GM20431 (cell line): ENCODE data around the gene GLYATL3.

ENCODE experiments used
- in situ Hi-C: fragments of 300-500 bp; cut with MseI, MboI; formaldehyde crosslinking; loops from one replicate; pipeline ENCODE4 v1.15.0; 2020; ENCODE audit warnings: low sequenced_read_pairs; ENCODE audit not compliant: unreplicated experiment

GLYATL3 gene

DNA sequence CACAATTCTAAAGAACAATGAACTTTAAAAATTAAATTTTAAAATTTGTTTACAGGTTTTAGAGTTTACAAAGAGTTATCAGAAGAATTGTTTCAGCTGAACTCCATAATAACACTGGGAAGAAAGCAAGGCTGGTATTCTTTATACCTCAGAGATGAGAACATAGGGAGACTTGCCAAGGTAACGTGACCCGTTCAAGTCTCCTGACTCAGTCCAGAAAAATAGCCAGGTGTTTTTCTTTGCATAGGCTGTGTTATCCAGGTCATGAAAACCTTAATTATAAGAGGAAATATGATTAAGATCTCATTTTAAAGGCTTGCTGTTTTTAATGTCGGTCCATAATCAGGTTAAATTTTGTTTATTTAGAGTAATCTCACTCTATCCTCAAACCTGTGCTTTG, 42.2 kb downstream of the GLYATL3 start:
- in situ Hi-C loops: no loop called here

DNA sequence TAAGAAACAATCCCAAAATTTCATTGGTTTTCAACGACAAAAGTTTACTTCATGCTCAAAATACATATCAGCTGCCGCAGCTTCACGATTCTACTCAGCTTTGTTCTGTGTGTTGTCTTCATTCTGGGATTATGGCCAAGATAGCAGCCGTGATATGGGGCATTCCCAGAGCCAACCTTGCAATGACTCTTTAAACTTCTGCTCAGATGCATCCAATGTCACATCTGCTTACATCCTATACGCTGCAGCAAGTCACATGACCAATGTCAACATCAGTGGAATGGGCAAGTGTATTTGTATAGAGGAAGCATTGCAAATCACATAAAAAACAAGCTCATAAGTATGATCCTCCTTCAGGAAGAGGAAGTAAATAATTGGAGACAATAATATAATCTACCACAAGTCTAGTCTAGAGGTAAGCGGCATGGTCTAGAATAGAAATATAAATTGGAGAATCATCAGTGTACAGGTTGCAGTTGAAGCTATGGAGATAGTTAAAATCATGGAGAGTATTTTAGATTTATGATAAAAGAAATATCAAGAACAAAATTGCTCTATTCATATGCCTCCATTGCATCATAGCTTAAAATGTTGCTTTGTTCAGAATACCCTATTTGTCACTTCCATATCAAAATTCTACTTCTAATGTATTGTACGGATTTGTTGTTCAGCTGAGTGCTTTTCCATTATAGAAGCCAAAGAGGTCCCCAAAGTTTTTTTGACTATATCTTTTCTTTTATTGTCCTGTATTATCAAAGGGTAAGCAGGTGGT, 43.5 kb downstream of the GLYATL3 start:
- in situ Hi-C loops: no loop called here

DNA sequence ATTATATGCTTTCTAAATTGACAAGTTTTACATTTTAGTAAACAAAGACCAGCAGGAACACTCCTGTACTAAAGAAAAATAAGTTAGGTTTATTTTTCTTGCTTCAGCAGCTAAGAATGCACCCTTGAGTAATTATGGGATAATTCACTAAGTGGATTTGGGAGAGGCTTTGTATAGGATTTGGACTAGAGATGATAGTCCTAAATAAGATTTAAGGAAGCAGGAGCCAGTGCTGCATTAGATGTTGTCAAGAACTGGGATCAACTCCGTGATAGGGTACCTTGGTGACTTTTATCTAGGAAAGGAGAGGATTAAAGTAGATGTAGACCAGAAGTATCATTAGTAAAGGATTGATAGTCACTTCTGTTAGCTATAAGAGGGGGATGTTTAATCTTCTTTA, 46.6 kb downstream of the GLYATL3 start:
- in situ Hi-C loops: no loop called here

DNA sequence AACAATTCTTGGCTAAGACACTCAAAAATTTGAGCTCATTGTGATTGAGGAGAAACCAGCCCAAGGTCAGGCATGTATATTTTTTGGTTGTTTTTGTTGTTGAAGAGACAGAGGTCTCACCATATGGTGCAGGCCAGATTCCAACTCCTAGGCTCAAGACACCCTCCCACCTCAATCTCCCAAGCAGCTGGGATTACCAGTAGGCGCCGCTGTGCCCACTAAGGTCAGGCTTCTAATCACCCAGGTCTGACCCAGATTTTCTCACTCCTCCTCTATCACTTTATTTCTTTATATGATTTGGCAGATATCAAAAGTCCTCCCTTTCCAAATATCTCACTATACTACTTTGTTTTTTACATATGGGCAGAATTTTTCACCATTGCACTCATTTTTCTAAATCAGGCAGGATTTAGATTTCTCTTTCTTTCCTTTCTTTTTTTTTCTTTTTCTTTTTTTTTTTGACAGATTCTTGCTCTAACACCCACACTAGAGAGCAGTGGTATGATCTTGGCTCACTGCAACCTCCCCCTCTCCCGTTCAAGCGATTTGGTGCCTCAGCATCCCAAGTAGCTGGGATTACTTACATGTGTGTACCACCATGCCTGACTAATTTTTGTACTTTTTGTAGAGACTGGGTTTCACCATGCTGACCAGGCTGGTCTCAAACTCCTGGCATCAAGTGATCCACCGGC, 49.0 kb downstream of the GLYATL3 start:
- in situ Hi-C loops: no loop called here

DNA sequence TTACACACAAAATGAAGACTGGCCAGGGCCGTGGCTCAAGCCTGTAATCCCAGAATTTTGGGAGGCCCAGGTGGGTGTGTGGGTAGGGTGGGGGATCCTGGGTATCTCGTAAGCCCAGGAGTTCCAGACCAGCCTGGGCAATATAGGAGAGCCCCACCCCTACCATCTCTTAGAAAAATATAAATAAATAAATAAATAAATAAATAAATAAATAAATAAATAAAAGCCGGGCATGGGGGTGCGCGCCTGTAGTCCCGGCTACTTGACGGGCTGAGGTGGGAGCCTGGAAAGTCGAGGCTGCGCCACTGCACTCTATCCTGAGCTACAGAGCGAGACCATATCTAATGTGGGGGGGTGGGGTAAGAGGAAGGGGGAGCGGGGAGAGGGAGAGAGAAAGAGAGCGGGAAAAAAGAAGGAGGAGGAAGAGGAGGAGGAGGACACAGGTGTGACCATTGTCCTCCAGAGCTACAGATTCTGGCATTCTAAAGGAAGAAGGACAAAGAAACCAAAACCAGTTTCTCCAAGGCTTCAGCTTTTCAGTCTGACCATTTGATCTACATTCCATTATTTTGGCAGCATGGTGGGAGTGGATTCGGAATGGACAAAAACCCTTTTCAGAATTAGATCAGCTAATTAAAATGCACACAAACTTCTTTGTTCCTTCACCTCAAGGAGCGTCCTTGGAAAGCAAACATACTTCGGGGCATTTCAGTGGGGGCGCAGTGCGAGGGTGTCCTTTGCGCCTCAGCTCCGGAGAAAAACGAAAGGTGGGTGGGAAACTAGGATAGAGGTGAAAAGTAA, 50.2 kb downstream of the GLYATL3 start:
- in situ Hi-C loops: no loop called here

DNA sequence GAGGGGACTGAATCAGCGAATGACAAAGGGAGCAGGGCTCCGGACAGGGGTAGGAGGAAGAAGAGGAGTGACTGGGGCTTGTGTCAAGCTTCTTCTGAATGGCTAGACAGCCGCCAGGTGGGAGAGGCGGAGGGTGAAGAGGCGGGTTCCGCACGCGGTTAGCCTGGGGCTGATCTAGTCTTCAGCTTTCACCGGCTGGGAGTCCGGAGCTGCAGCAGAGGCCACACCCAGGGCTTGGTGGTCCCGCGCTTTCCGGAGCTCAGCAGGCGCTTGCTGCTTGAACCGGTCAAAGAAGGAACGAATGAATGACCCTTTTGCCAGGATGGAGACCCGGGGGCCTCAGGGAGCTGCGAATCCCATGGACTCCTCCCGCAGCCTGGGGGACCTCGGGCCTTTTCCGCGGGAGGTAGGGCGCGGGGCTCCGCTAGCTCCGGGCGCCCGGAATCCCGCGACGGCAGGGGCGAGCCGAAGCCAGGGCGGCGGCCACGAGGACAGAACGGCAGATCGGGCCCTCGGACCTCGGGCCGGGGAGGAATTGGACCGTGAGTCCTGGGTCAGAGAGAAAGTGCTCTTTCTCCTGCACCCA, 50.9 kb downstream of the GLYATL3 start, which contains the start of gene C6orf141:
Gene C6orf141, plus strand, starts transcription at position 177 of the 586 bp plus-strand sequence. Its CDS starts 125 bp downstream, at position 302.
- in situ Hi-C loops: no loop called here

DNA sequence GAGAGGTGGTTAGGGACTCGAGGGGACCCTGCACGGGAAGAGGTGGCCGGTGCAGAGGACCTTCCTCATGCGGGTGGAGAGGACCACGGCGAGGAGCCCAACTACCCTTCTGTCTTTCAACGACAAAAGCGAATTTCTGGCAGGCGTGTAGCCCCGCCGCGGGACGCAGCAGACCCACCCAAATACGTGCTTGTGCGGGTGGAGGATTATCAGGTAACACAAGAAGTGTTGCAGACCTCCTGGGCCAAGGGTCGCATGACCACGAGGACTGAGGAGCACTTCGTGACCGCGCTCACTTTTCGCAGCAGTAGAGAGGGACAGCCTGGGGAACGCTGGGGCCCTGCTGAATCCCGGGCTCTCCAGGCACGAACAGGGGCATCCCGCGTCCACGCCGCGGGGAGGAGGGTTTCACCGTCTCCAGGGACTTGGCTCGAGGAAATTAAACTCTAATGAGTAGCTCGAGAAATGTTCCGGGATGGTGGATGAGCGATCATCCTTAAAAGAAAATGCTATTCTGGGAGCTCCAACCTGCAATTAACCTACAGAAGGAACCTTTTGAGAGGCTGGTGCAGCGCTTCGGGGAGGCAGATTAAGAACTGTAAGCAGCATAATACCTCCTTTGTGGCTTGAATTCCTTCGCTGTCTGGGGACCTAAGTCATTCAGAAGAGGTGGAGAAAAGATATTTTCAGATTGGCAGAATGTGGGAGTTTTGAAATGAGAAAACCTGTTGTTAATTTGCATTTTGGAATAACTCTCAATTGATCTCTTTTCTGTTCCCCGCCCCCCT, 51.5 kb downstream of the GLYATL3 start:
- in situ Hi-C loops: no loop called here

DNA sequence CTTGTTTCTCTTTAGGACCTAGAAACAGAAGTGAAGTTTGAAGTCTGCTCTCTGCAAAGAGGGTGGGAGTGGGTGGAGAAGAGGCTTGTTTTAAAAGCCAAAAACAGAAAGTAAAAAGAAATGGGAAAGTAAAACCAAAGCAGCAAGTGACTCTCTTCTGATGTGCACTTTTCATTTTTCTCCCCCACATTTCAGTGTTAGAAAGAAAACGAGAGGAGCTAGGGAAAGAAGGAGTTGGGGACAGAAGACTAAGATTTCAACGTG, 52.1 kb downstream of the GLYATL3 start:
- in situ Hi-C loops: no loop called here

DNA sequence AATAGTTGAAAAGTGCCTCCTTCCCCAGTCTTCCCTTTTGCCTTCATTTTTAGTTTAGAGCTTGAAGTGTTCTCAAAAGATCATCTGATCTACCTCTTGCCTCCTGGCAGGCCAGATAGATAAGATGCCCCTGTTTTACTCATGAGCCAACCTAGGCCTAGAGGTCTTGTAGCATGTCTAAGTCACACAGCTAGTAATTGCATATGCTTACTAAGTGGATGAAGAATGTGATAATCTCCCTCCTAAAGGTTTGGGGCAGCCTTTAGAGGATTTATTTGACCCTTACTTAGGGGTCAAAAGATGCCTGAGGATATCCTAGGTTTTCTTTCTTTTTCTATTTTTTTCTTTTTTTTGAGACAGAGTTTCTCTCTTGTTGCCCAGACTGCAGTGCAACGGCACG, 52.9 kb downstream of the GLYATL3 start:
- in situ Hi-C loops: no loop called here

DNA sequence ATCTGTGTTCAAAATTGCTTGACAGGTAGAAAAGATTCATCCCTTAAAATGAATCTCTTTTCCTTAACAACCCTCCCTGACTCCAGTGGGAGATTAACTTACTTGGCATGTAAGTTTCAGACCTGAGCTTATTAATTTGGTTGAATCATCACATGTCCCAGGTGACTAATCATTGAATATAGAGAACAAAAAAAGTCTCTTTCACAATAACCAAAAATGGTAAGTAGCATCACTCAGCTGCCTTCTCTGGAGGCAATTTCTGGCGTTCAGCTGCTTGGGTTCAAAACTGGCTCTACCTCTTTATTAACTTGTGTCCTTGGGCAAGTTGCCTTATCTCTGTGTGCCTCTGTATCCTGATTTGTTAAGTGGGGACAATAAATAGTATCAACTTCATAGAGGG, 53.7 kb downstream of the GLYATL3 start:
- in situ Hi-C loops: no loop called here

DNA sequence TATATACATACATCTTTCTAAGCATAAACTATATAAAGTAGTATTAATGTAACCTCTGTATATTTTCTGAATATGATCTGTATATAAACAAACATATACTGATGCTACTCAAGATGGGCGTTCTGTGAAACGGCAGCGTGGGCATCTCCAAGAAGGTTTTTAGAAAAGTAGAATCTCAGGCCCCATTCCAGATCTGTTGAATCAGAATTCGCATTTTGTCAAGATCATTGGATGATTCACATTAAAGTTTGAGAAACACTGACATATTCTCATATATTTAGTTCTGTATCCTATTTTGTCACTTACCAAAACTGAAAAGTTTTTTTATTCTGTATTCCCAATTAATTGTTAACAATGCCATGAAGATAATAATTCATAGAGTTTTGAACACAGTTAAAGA, 56.2 kb downstream of the GLYATL3 start:
- in situ Hi-C loops: no loop called here

DNA sequence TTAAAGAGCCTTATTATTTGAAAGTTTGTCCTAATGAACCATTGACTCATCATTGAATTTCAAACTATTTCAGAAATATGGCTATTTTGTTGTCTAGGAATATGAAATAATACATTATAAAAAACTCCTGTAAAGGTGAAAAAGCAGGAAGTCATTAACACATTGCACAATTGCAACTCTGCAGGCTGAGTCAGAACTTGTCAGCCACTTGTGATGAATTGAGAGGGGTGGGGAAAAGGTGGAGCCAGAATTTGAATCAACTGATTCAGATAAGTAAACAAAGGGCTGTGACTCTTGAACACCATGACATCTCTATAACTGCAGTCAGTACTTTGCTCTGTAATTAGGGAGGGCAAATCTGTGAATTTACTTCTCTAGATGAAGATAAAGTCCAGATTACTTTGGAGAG, 56.7 kb downstream of the GLYATL3 start:
- in situ Hi-C loops: no loop called here

DNA sequence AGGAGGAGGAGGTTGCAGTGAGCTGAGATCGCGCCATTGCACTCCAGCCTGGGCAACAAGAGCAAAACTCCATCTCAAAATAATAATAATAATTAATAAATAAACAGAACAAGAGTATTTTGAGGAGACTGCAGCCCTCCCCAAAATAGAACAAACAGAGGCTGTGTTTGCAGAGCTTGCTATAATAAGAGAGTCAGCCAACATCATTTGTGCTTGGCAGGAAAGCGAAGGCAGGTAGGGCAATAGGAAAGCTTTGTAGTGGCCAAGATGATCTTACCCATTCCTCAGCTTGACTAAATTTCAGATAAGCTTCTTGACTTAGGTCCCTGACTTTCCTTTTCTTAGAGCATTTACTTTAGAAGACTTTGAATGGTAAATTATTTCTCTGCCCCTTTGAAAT, 57.5 kb downstream of the GLYATL3 start:
- in situ Hi-C loops: no loop called here

DNA sequence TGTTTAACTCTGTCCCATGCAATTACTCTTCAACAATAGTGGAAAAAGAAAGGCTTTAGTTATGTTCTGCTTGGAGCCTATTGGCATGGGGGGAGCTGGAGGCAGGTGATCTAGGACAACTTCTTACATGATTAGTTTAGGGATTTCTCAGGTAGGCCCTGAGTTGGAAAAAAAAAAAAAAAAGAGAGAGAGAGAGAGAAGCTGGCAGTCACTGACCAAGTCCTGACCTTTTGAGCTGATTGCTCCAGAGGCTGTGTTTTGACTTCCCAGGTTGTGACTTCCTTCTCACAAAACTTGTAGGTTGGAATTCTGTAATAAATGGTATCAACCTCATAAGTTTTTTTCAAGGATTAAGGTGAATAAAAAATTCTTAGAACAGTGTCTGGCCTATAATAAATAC, 58.5 kb downstream of the GLYATL3 start:
- in situ Hi-C loops: no loop called here

DNA sequence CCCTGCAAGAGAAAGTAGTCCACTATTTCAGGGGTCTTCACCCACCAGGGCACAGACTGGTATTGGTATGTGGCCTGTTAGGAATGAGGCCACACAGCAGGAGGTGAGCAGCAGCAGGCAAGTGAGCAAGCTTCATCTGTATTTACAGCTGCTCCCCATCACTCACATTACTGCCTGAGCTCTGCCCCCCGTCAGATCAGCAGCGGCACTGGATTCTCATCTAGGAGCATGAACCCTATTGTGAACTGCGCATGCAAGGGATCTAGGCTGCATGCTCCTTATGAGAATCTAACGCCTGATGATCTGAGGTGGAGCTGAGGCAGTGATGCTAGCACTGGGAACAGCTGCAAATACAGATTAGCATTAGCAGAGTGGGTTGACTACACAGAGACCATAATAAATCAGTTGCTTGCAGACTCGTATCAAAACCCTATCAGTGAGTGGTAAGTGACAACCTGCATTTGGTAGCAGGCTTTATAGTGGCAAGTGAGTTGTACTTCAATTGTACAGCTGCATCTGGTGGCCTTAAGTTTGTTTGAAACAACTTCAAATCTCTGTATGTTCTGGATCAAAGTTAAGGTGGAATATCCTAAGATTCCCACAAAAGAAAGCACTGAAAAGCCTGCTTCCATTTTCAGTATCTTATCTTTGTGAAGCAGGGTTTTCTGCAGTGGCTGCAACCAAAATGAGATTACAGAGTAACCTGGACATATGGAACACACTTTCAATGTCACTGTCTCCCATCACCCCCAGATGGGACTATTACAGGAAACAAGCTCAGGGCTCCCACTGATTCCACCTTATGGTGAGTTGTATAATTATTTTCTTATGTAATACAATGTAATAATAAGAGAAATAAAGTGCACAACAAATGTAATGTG, 63.5 kb downstream of the GLYATL3 start:
- in situ Hi-C loops: no loop called here

DNA sequence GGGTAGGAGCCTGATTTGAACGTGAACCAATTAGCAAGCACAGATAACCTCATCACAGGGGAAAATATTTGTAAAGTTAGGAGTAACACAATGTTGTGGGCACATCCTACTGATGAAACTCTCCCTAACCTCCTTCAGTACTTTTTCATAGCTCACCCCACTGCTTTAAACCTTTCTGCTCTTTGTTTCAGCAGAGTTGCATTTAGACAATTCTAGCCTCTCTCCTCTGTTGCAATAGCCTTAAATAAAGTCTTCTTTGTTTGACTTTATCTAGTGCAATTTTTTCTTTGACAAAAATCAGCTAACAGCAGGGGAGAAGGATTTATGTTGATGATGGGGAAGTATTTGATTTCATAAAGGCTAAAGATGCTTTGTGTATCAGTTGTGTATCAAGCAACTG, 64.8 kb downstream of the GLYATL3 start:
- in situ Hi-C loops: no loop called here

DNA sequence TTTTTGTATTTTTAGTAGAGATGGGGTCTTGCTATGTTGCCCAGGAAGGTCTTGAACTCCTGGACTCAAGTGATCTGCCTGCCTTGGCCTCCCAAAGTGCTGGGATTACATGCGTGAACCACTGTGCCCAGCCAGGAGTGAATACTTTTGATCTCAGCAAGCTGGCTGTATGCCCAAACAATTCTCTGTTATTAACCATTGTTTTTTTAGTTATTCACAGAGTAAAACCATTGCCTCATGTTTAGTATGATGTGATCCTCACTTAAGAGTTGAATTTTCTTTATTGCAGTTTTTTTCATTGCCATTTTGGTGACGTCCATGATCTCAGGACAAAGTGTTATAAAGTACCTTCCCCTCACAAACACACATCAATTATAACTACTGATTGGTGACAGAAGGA, 65.5 kb downstream of the GLYATL3 start:
- in situ Hi-C loops: no loop called here

DNA sequence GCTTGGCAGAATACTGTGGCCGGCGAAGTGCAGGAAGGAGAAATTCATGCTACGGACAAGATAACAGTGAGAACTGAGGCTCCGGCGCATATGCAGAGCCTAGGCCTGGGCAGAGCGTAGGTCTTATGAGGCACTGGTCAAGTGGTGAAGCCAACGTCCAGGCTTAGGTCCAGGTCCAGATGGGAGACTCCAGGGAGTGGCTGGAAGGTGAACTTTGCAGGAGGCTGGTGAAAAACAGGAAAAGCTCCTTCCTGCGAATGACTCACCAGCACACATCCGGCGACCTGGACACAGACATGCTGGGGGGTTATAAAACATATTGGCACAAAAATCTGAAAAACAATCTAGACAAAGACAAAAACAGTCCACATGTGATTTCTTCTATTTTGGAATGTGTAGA, 66.1 kb downstream of the GLYATL3 start:
- in situ Hi-C loops: no loop called here

DNA sequence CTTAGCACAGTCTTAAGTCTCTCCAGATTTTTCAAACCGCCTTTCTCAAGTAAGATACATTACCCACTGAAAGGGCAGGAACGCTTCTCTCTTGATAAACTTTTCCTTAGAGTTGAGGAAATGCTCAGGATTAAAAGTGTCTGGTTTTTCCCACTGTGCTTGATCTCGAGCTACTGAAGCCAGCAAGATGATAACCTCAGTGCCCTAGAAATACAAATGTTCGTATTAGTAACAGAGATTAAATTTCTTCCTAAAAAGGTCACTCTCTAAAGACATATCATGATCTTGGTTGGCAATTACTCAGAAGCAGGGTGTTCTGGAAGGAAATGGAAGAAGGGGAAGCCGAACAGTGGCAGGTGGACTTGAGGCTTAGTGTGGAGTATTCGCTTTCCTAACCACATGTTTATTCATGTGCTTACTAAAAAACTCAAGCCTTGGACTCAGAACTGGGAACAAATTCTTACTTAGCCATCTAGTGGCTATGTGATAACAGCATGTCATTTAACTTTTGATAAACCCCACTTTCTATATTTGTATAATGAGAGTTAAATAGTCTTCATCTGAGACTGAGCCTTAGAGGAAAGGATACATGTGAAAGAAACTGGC, 70.9 kb downstream of the GLYATL3 start:
- in situ Hi-C loops: no loop called here
